GM23338 (cell line): Measurements from ENCODE around the gene TNNT1. TPM values are rescaled to one million over a fixed set of nuclear protein-coding genes. Genes with fewer than 3 reads are reported as not detected.
A peak's percentile ranks its signal among the peaks of the same experiment; 100 is the strongest.

ENCODE experiments used
- ATAC-seq: fragments of 200-7000 bp; cut with Tn5 transposase; 3 replicates; pipeline ENCODE4 v1.9.1; 2020
- DNase-seq: peaks from one replicate; pipeline ENCODE4 v3.0.0-alpha.2; 2015; ENCODE audit warnings: low spot score
- H2AFZ ChIP-seq: fragments of 200-600 bp; sonication (generic); 2 replicates; pipeline ENCODE4 v1.8.0; 2016; ENCODE audit warnings: antibody characterized with exemption, mild to moderate bottlenecking, moderate library complexity
- H3F3A ChIP-seq: fragments of 200-600 bp; sonication (generic); replicated peaks from 2 replicates; pipeline ENCODE4 v1.8.0; 2017; ENCODE audit warnings: antibody characterized with exemption, mixed run types, low read depth
- H3K27ac ChIP-seq: fragments of 200-600 bp; sonication (generic); 2 replicates; pipeline ENCODE4 v1.6.1; 2016; ENCODE audit warnings: low read depth
- H3K27me3 ChIP-seq: fragments of 200-600 bp; sonication (generic); 2 replicates; pipeline ENCODE4 v1.8.0; 2016; ENCODE audit warnings: mild to moderate bottlenecking, mixed run types, moderate library complexity; ENCODE audit not compliant: insufficient read depth
- H3K36me3 ChIP-seq: fragments of 200-600 bp; sonication (generic); 2 replicates; pipeline ENCODE4 v1.8.0; 2016; ENCODE audit warnings: mild to moderate bottlenecking; ENCODE audit not compliant: insufficient read depth
- H3K4me1 ChIP-seq: fragments of 200-600 bp; sonication (generic); 2 replicates; pipeline ENCODE4 v1.8.0; 2016; ENCODE audit warnings: mild to moderate bottlenecking, moderate library complexity; ENCODE audit not compliant: insufficient read depth
- H3K4me2 ChIP-seq: fragments of 200-600 bp; sonication (generic); 2 replicates; pipeline ENCODE4 v1.7.1; 2017; ENCODE audit warnings: mixed run types
- H3K4me3 ChIP-seq: fragments of 200-600 bp; sonication (generic); 2 replicates; pipeline ENCODE4 v1.6.1; 2016; ENCODE audit warnings: mixed run types
- H3K79me2 ChIP-seq: fragments of 200-600 bp; sonication (generic); replicated peaks from 2 replicates; pipeline ENCODE4 v1.8.0; 2017; ENCODE audit warnings: mild to moderate bottlenecking; ENCODE audit not compliant: insufficient read depth
- H3K9me2 ChIP-seq: fragments of 200-600 bp; sonication (generic); 2 replicates; pipeline ENCODE4 v1.8.0; 2017; ENCODE audit not compliant: insufficient read depth
- H4K20me1 ChIP-seq: fragments of 200-600 bp; sonication (generic); replicated peaks from 2 replicates; pipeline ENCODE4 v1.8.0; 2017; ENCODE audit warnings: mild to moderate bottlenecking; ENCODE audit not compliant: insufficient read depth
- H3K27ac Mint-ChIP-seq: 2 replicates; pipeline ENCODE4 v1.8.0; 2020; ENCODE audit warnings: inconsistent platforms, mild to moderate bottlenecking, moderate library complexity, mixed read lengths
- H3K27me3 Mint-ChIP-seq: 3 replicates; pipeline ENCODE4 v1.8.0; 2022; ENCODE audit warnings: low read depth, mild to moderate bottlenecking, moderate library complexity, mixed read lengths, inconsistent platforms; ENCODE audit not compliant: insufficient read depth, poor library complexity
- H3K36me3 Mint-ChIP-seq: 3 replicates; pipeline ENCODE4 v1.8.0; 2021; ENCODE audit warnings: low read depth, mild to moderate bottlenecking, inconsistent platforms, moderate library complexity, mixed read lengths
- H3K4me1 Mint-ChIP-seq: 3 replicates; pipeline ENCODE4 v1.8.0; 2020; ENCODE audit warnings: mild to moderate bottlenecking, inconsistent platforms, mixed read lengths
- H3K4me3 Mint-ChIP-seq: 3 replicates; pipeline ENCODE4 v1.8.0; 2021; ENCODE audit warnings: moderate library complexity, mild to moderate bottlenecking, inconsistent platforms, mixed read lengths
- H3K9me3 Mint-ChIP-seq: 3 replicates; pipeline ENCODE4 v1.8.0; 2020; ENCODE audit warnings: moderate library complexity, mild to moderate bottlenecking, inconsistent platforms, mixed read lengths
- CREB1 ChIP-seq: fragments of 250-450 bp; sonication (Bioruptor Pico); IDR thresholded peaks from 2 replicates; pipeline ENCODE4 v1.5.0; 2020; ENCODE audit warnings: low read depth, mild to moderate bottlenecking, moderate library complexity
- CTCF ChIP-seq, 2 experiments: fragments of 200-600 bp in 1 of 2; sonication (generic) in 1 of 2; conservative IDR thresholded peaks; 2 replicates each; pipeline versions ENCODE4 v1.5.1 to v1.6.1; 2016 to 2017; ENCODE audit warnings: antibody characterized with exemption in 2 of 2, low read depth in 2 of 2, mild to moderate bottlenecking in 2 of 2, moderate library complexity in 1 of 2
- ETS1 ChIP-seq: IDR thresholded peaks from 2 replicates; pipeline ENCODE4 v1.6.1; 2016; ENCODE audit warnings: antibody characterized with exemption
- EZH2 ChIP-seq: fragments of 200-600 bp; sonication (generic); IDR thresholded peaks from one replicate; pipeline ENCODE4 v1.8.0; 2017; ENCODE audit warnings: antibody characterized with exemption, mild to moderate bottlenecking, low read depth; ENCODE audit not compliant: unreplicated experiment
- EZH2phosphoT487 ChIP-seq: fragments of 200-600 bp; sonication (generic); IDR thresholded peaks from one replicate; pipeline ENCODE4 v1.8.1; 2018; ENCODE audit warnings: antibody characterized with exemption; ENCODE audit not compliant: unreplicated experiment
- NANOG ChIP-seq: IDR thresholded peaks from 2 replicates; pipeline ENCODE4 v1.6.1; 2016; ENCODE audit warnings: antibody characterized with exemption, borderline replicate concordance
- STAT1 ChIP-seq: IDR thresholded peaks from one replicate; pipeline ENCODE4 v1.6.1; 2016; ENCODE audit warnings: antibody characterized with exemption; ENCODE audit not compliant: unreplicated experiment
- ZNF331 ChIP-seq: fragments of 250-450 bp; sonication (Bioruptor Pico); IDR thresholded peaks from 2 replicates; pipeline ENCODE4 v1.5.0; 2020; ENCODE audit warnings: low read depth, mild to moderate bottlenecking, moderate library complexity
- ZNF462 ChIP-seq: fragments of 250-450 bp; sonication (Bioruptor Pico); IDR thresholded peaks from 2 replicates; pipeline ENCODE4 v1.5.0; 2020; ENCODE audit warnings: mild to moderate bottlenecking, moderate library complexity
- polyA plus RNA-seq: library from polyadenylated mRNA; unstranded; fragments of >200 nt; fragmentation: Nextera tagmentation; extraction: Ambion mirVana; gene quantifications from 2 replicates; pipeline ENCODE4 v1.2.1, GENCODE V29; 2016
- total RNA-seq: library from RNA; depleted of rRNA; stranded (reverse); fragments of >200 nt; shearing (Covaris generic); gene quantifications from 2 replicates; pipeline ENCODE4 v1.2.3, GENCODE V29; 2014

Gene TNNT1
- total and polyA plus RNA-seq, 2 experiments from 2014 or later: 59.3 to 150 TPM

GRCh38 chr19:55189403-55189835, 40.4 kb upstream of the TNNT1 start:
- H2AFZ ChIP-seq: 0 out of 2 replicates have a peak overlapping the region, but pooled peaks have one; percentile 74
- TF ChIP-seq EZH2phosphoT487: no peak
- TF ChIP-seq CTCF (conservative IDR thresholded peaks at IDR 0.05; ENCODE audit: low read depth in 2 of 2): no peak
- no peak for TF ChIP-seq ETS1
- no peak for TF ChIP-seq NANOG
- TF ChIP-seq EZH2: no peak
- no peak overlapping the region for H3K27ac ChIP-seq
- no peak; the same call in 2 of the 3 replicates for ATAC-seq
- no peaks in the 10 kb centered on the region for H3K4me1 Mint-ChIP-seq
- no peak overlapping the region for H3K4me3 ChIP-seq
- no peaks in the 10 kb centered on the region for H3K36me3 Mint-ChIP-seq
- DNase-seq: no peak
- H4K20me1 ChIP-seq: no peaks in the 10 kb centered on the region
- no peaks in the 10 kb centered on the region for H3F3A ChIP-seq
- H3K27ac Mint-ChIP-seq: no peak overlapping the region
- H3K4me2 ChIP-seq: no peak overlapping the region
- no peaks in the 10 kb centered on the region for H3K36me3 ChIP-seq
- no peaks in the 10 kb centered on the region for H3K4me1 ChIP-seq
- H3K27me3 Mint-ChIP-seq: peaks cover 6% of the 10 kb centered on the region
- no peaks in the 10 kb centered on the region for H3K9me2 ChIP-seq
- no peaks in the 10 kb centered on the region for H3K79me2 ChIP-seq
- no peaks in the 10 kb centered on the region for H3K9me3 Mint-ChIP-seq
- no peak overlapping the region for H3K4me3 Mint-ChIP-seq
- H3K27me3 ChIP-seq: no peaks in the 10 kb centered on the region

- no peaks in the 10 kb centered on the region for H3K79me2 ChIP-seq
- no peaks in the 10 kb centered on the region for H3K9me3 Mint-ChIP-seq
- H3K4me2 ChIP-seq: no peak overlapping the region
- no peaks in the 10 kb centered on the region for H3K27me3 ChIP-seq
- no peaks in the 10 kb centered on the region for H4K20me1 ChIP-seq
- H3K36me3 Mint-ChIP-seq: no peaks in the 10 kb centered on the region
- no peaks in the 10 kb centered on the region for H3K4me1 ChIP-seq
- H3K27ac ChIP-seq: no peak overlapping the region
- no peak overlapping the region for H3K4me3 ChIP-seq
- H3K27ac Mint-ChIP-seq: no peak overlapping the region
- no peaks in the 10 kb centered on the region for H3K36me3 ChIP-seq
- ATAC-seq (no peak), DNase-seq (no peak)
- H3F3A ChIP-seq: no peaks in the 10 kb centered on the region
- no peaks in the 10 kb centered on the region for H3K9me2 ChIP-seq
- H2AFZ ChIP-seq: no peak overlapping the region
- no peak overlapping the region for H3K4me3 Mint-ChIP-seq
- no peaks in the 10 kb centered on the region for H3K4me1 Mint-ChIP-seq
- H3K27me3 Mint-ChIP-seq: peaks cover 11% of the 10 kb centered on the region
- no peak for TF ChIP-seq STAT1
- no peak for TF ChIP-seq CTCF (conservative IDR thresholded peaks at IDR 0.05; ENCODE audit: low read depth in 2 of 2)
- no peak for TF ChIP-seq NANOG
- no peak for TF ChIP-seq ZNF331 (CRISPR knock-in tag)
- TF ChIP-seq ETS1: no peak
- no peak for TF ChIP-seq EZH2
- TF ChIP-seq CREB1 (CRISPR knock-in tag): no peak
- no peak for TF ChIP-seq ZNF462 (CRISPR knock-in tag)
These were observed 39.6 kb upstream of the TNNT1 start for GRCh38 chr19:55188625-55189024.
